Measurements from ENCODE around the gene BMPR1B.

Gene BMPR1B

GRCh38 chr4:95141361-95141760 lies 383.6 kb downstream of the BMPR1B start:
- H3K36me3 ChIP-seq (ENCODE audit: insufficient read depth, low read length), result no peaks in the 10 kb centered on the region
- WGBS, result 88% methylated on average over 5 of the region's 5 CpGs
- H3K27me3 ChIP-seq (ENCODE audit: insufficient read depth, low read length), result no peaks in the 10 kb centered on the region
- no peak overlapping the region for H3K27ac ChIP-seq (ENCODE audit: low read depth, low read length)
- no peak overlapping the region for H3K9ac ChIP-seq (ENCODE audit: low read depth, low read length)
- peaks cover 22% of the 10 kb centered on the region for H3K9me3 ChIP-seq (ENCODE audit: insufficient read depth, low read depth, low read length)
- no peak overlapping the region for H3K4me3 ChIP-seq (ENCODE audit: low read length)
- 0 out of 2 replicates have a peak, but pooled peaks cover 3% of the 10 kb centered on the region for H3K4me1 ChIP-seq (ENCODE audit: insufficient read depth, low read length)

GRCh38 chr4:95142932-95143331 lies 385.2 kb downstream of the BMPR1B start:
- H3K9me3 ChIP-seq (ENCODE audit: insufficient read depth, low read depth, low read length), result peaks cover 22% of the 10 kb centered on the region
- H3K27ac ChIP-seq (ENCODE audit: low read depth, low read length), result no peak overlapping the region
- no peak overlapping the region for H3K4me3 ChIP-seq (ENCODE audit: low read length)
- no peak overlapping the region for H3K9ac ChIP-seq (ENCODE audit: low read depth, low read length)
- peaks cover 7% of the 10 kb centered on the region; the same call in 1 of the 2 replicates for H3K4me1 ChIP-seq (ENCODE audit: insufficient read depth, low read length)
- WGBS, result 92% methylated on average over 4 of the region's 4 CpGs
- no peaks in the 10 kb centered on the region for H3K27me3 ChIP-seq (ENCODE audit: insufficient read depth, low read length)
- H3K36me3 ChIP-seq (ENCODE audit: insufficient read depth, low read length), result no peaks in the 10 kb centered on the region

GRCh38 chr4:95151255-95151654 lies 393.5 kb downstream of the BMPR1B start:
- no peaks in the 10 kb centered on the region for H3K36me3 ChIP-seq (ENCODE audit: insufficient read depth, low read length)

GRCh38 chr4:95153182-95153581 lies 395.4 kb downstream of the BMPR1B start:
- no peak overlapping the region for H3K27ac ChIP-seq (ENCODE audit: low read depth, low read length)
- no peak overlapping the region for H3K4me3 ChIP-seq (ENCODE audit: low read length)
- H3K36me3 ChIP-seq (ENCODE audit: insufficient read depth, low read length), result no peaks in the 10 kb centered on the region
- no peaks in the 10 kb centered on the region for H3K27me3 ChIP-seq (ENCODE audit: insufficient read depth, low read length)
- no peak overlapping the region for H3K9ac ChIP-seq (ENCODE audit: low read depth, low read length)
- H3K9me3 ChIP-seq (ENCODE audit: insufficient read depth, low read depth, low read length), result no peaks in the 10 kb centered on the region
- 0 out of 2 replicates have a peak, but pooled peaks cover 5% of the 10 kb centered on the region for H3K4me1 ChIP-seq (ENCODE audit: insufficient read depth, low read length)
- 91% methylated on average over 5 of the region's 5 CpGs for WGBS

More at GRCh38 chr4:95151255-95151654, 393.5 kb downstream of the BMPR1B start:
- H3K9me3 ChIP-seq (ENCODE audit: insufficient read depth, low read depth, low read length), result no peaks in the 10 kb centered on the region
- H3K4me3 ChIP-seq (ENCODE audit: low read length), result no peak overlapping the region
- no peaks in the 10 kb centered on the region for H3K27me3 ChIP-seq (ENCODE audit: insufficient read depth, low read length)
- no peak overlapping the region for H3K9ac ChIP-seq (ENCODE audit: low read depth, low read length)
- 90% methylated on average over 2 of the region's 3 CpGs for WGBS
- peaks cover 5% of the 10 kb centered on the region; the same call in 1 of the 2 replicates for H3K4me1 ChIP-seq (ENCODE audit: insufficient read depth, low read length)
- H3K27ac ChIP-seq (ENCODE audit: low read depth, low read length), result no peak overlapping the region

GRCh38 chr4:95155759-95156451 lies 398.1 kb downstream of the BMPR1B start:
- peaks cover 19% of the 10 kb centered on the region for H3K4me1 ChIP-seq (ENCODE audit: insufficient read depth, low read length)
- no peaks in the 10 kb centered on the region for H3K27me3 ChIP-seq (ENCODE audit: insufficient read depth, low read length)
- 100% methylated on average over 1 of the region's 2 CpGs for WGBS
- no peak overlapping the region for H3K9ac ChIP-seq (ENCODE audit: low read depth, low read length)
- H3K27ac ChIP-seq (ENCODE audit: low read depth, low read length), result no peak overlapping the region
- H3K9me3 ChIP-seq (ENCODE audit: insufficient read depth, low read depth, low read length), result no peaks in the 10 kb centered on the region
- no peaks in the 10 kb centered on the region for H3K36me3 ChIP-seq (ENCODE audit: insufficient read depth, low read length)
- no peak overlapping the region for H3K4me3 ChIP-seq (ENCODE audit: low read length)

- H3K9ac ChIP-seq (ENCODE audit: low read depth, low read length), result no peak overlapping the region
- H3K27ac ChIP-seq (ENCODE audit: low read depth, low read length), result no peak overlapping the region
- H3K4me3 ChIP-seq (ENCODE audit: low read length), result no peak overlapping the region
- no peaks in the 10 kb centered on the region for H3K27me3 ChIP-seq (ENCODE audit: insufficient read depth, low read length)
- 50% methylated on average over 2 of the region's 3 CpGs for WGBS
- no peaks in the 10 kb centered on the region for H3K36me3 ChIP-seq (ENCODE audit: insufficient read depth, low read length)
- H3K9me3 ChIP-seq (ENCODE audit: insufficient read depth, low read depth, low read length), result no peaks in the 10 kb centered on the region
- H3K4me1 ChIP-seq (ENCODE audit: insufficient read depth, low read length), result peaks cover 19% of the 10 kb centered on the region
Observed at GRCh38 chr4:95156452-95156765, 398.7 kb downstream of the BMPR1B start.

GRCh38 chr4:95157596-95157995 lies 399.8 kb downstream of the BMPR1B start:
- H3K36me3 ChIP-seq (ENCODE audit: insufficient read depth, low read length), result no peaks in the 10 kb centered on the region
- no peak overlapping the region for H3K27ac ChIP-seq (ENCODE audit: low read depth, low read length)
- H3K27me3 ChIP-seq (ENCODE audit: insufficient read depth, low read length), result no peaks in the 10 kb centered on the region

GRCh38 chr4:95158045-95158444 lies 400.3 kb downstream of the BMPR1B start:
- no peak overlapping the region for H3K4me3 ChIP-seq (ENCODE audit: low read length)
- H3K27me3 ChIP-seq (ENCODE audit: insufficient read depth, low read length), result no peaks in the 10 kb centered on the region
- no peaks in the 10 kb centered on the region for H3K36me3 ChIP-seq (ENCODE audit: insufficient read depth, low read length)
- H3K9me3 ChIP-seq (ENCODE audit: insufficient read depth, low read depth, low read length), result no peaks in the 10 kb centered on the region
- H3K27ac ChIP-seq (ENCODE audit: low read depth, low read length), result no peak overlapping the region
- no peak overlapping the region for H3K9ac ChIP-seq (ENCODE audit: low read depth, low read length)
- H3K4me1 ChIP-seq (ENCODE audit: insufficient read depth, low read length), result peaks cover 19% of the 10 kb centered on the region
- 100% methylated on average over 2 of the region's 2 CpGs for WGBS

More at GRCh38 chr4:95157596-95157995, 399.8 kb downstream of the BMPR1B start:
- Histone ChIP-seq H3K9ac (ENCODE audit: low read depth, low read length) (no peak overlapping the region), H3K9me3 (ENCODE audit: insufficient read depth, low read depth, low read length) (no peaks in the 10 kb centered on the region), H3K4me3 (ENCODE audit: low read length) (no peak overlapping the region), H3K4me1 (ENCODE audit: insufficient read depth, low read length) (peaks cover 19% of the 10 kb centered on the region)

- whole genome bisulfite sequencing, result 91% methylated on average over 2 of the region's 2 CpGs
- H3K36me3 ChIP-seq (ENCODE audit: insufficient read depth, low read length), result no peaks in the 10 kb centered on the region
- no peak overlapping the region for H3K4me3 ChIP-seq (ENCODE audit: low read length)
- no peak overlapping the region for H3K9ac ChIP-seq (ENCODE audit: low read depth, low read length)
- no peaks in the 10 kb centered on the region for H3K27me3 ChIP-seq (ENCODE audit: insufficient read depth, low read length)
- H3K4me1 ChIP-seq (ENCODE audit: insufficient read depth, low read length), result peaks cover 19% of the 10 kb centered on the region
- H3K27ac ChIP-seq (ENCODE audit: low read depth, low read length), result no peak overlapping the region
- H3K9me3 ChIP-seq (ENCODE audit: insufficient read depth, low read depth, low read length), result no peaks in the 10 kb centered on the region
Observed at GRCh38 chr4:95158626-95159025, 400.9 kb downstream of the BMPR1B start.

- H3K4me3 ChIP-seq (ENCODE audit: low read length), result no peak overlapping the region
- no peaks in the 10 kb centered on the region for H3K9me3 ChIP-seq (ENCODE audit: insufficient read depth, low read depth, low read length)
- H3K4me1 ChIP-seq (ENCODE audit: insufficient read depth, low read length), result peaks cover 19% of the 10 kb centered on the region
- 80% methylated on average over 4 of the region's 4 CpGs for WGBS
- no peaks in the 10 kb centered on the region for H3K27me3 ChIP-seq (ENCODE audit: insufficient read depth, low read length)
- no peak overlapping the region for H3K27ac ChIP-seq (ENCODE audit: low read depth, low read length)
- H3K36me3 ChIP-seq (ENCODE audit: insufficient read depth, low read length), result no peaks in the 10 kb centered on the region
- no peak overlapping the region for H3K9ac ChIP-seq (ENCODE audit: low read depth, low read length)
Observed at GRCh38 chr4:95159384-95159783, 401.6 kb downstream of the BMPR1B start.

- peaks cover 14% of the 10 kb centered on the region for H3K4me1 ChIP-seq (ENCODE audit: insufficient read depth, low read length)
- H3K9ac ChIP-seq (ENCODE audit: low read depth, low read length), result no peak overlapping the region
- H3K9me3 ChIP-seq (ENCODE audit: insufficient read depth, low read depth, low read length), result no peaks in the 10 kb centered on the region
- H3K36me3 ChIP-seq (ENCODE audit: insufficient read depth, low read length), result no peaks in the 10 kb centered on the region
- WGBS, result 81% methylated on average over 12 of the region's 12 CpGs
- no peak overlapping the region for H3K27ac ChIP-seq (ENCODE audit: low read depth, low read length)
- H3K4me3 ChIP-seq (ENCODE audit: low read length), result no peak overlapping the region
- no peaks in the 10 kb centered on the region for H3K27me3 ChIP-seq (ENCODE audit: insufficient read depth, low read length)
Observed at GRCh38 chr4:95161781-95162469, 404.2 kb downstream of the BMPR1B start.

Data from HUES64 (cell line).